ENCODE measurements around the gene DNAH12. TPM values are rescaled to one million over a fixed set of nuclear protein-coding genes. Genes with fewer than 3 reads are reported as not detected.

DNAH12 gene
- total and polyA plus RNA-seq, 10 of the 15 experiments (the other 5 are each of a cell fraction or from before 2014, with no cell fraction given) = under 0.01 to 0.35 (median 0.08) TPM

DNA sequence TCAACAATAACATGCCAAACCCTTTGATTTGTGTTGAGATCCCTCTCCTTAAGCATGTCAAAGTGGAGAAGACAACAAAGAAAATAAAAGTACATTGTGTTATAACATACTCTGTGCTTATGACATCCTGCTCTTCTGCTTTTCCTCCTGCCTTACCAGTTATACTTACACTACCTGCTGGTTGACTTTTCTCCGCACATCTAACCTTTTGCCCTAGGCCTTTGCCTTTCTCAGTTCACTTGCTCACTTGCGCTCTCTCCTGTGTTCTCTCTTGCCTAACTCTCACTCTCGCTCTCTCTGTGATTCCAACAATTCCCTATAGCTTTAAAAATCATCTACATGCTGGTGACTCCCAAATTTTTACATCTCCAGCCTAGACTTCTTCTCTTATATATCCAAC, 5.7 kb downstream of the DNAH12 start (continued):
- TF ChIP-seq, protein P1, sequence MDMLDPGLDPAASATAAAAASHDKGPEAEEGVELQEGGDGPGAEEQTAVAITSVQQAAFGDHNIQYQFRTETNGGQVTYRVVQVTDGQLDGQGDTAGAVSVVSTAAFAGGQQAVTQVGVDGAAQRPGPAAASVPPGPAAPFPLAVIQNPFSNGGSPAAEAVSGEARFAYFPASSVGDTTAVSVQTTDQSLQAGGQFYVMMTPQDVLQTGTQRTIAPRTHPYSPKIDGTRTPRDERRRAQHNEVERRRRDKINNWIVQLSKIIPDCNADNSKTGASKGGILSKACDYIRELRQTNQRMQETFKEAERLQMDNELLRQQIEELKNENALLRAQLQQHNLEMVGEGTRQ (IDR thresholded peaks at IDR 0.05; ENCODE audit: borderline replicate concordance, low read depth, low read length) = no peak
- no peak for TF ChIP-seq RAD21 (IDR thresholded peaks at IDR 0.05; ENCODE audit: insufficient read depth, low read depth, low read length)

DNA sequence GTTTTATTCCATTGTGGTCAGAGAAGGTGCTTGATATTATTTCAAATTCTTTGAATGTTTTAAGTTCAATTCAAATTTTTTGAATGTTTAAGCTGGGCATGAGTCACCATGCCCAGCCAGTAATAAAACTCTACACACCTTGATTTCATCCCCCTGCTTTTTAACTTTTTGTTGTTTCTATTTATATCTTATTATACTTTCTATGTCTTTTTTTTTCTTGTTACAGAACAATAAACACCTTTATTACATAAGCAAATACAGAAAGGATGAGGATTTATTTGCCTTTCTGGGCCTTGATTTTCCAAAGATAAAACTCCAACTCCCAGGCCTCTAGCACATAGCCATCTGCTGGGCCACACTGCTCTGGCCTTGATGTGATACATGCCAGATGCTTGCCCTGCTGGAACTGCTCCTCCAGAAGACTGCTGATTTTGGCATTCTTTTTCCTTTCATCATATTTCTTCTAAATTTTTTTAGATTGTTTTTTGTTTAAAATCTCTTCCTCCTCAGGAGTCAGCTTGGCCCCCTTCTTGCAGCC, 14.0 kb downstream of the DNAH12 start:
- in situ Hi-C loops (cut with MboI) (no loop called here), intact Hi-C loops (cut with micrococcal nuclease; ENCODE audit: unreplicated experiment) (no loop called here)
- Histone ChIP-seq H3K36me3 (ENCODE audit: control insufficient read depth in 2 of 2, insufficient read depth in 2 of 2, low read length in 1 of 2) (no peaks in the 10 kb centered on the region), H3K79me2 (ENCODE audit: control insufficient read depth, insufficient read depth, low read length) (no peaks in the 10 kb centered on the region), H3K4me1 (ENCODE audit: control insufficient read depth, insufficient read depth, low read length) (no peaks in the 10 kb centered on the region), H3K27me3 (replicated peaks in 1 of 2; ENCODE audit: control insufficient read depth in 2 of 2, insufficient read depth in 2 of 2, low read length in 1 of 2) (no peaks in the 10 kb centered on the region), H3K9ac (ENCODE audit: control insufficient read depth, insufficient read depth, low read length) (no peak overlapping the region), H3K27ac (ENCODE audit: control insufficient read depth, insufficient read depth) (no peak overlapping the region), H2AFZ (ENCODE audit: control insufficient read depth, low read depth, low read length) (no peak overlapping the region), H3K9me3 (replicated peaks; ENCODE audit: control insufficient read depth, insufficient read depth, low read length) (no peaks in the 10 kb centered on the region), H3K4me2 (ENCODE audit: control insufficient read depth, insufficient read depth) (no peak overlapping the region), H4K20me1 (ENCODE audit: control insufficient read depth, insufficient read depth) (no peaks in the 10 kb centered on the region), H3K4me3 (no peak overlapping the region)
- POLR2A ChIA-PET = no interaction called here
- CTCF ChIA-PET = interaction anchor here (1.1 kb wide), 1 partner anchor 132 kb away, joined by 3 read pairs; no protein-coding TSS in a partner anchor
- SMC1A ChIA-PET (ENCODE audit: uncharacterized antibody, unreplicated experiment) = interaction anchor here (0.7 to 1.3 kb wide), 2 partner anchors 12 to 1209 kb away, joined by 3 to 4 read pairs; no protein-coding TSS in a partner anchor
- DNase-seq (ENCODE audit: low read depth, low spot score) (no peak), FAIRE-seq (no peak), ATAC-seq (no peak)
- no TSS peak for BruUV-seq (replicated peaks)
- RAD21 ChIA-PET (ENCODE audit: unreplicated experiment) = no interaction called here
- TF ChIP-seq ZBTB11 (CRISPR knock-in tag; IDR thresholded peaks at IDR 0.05) (no peak), CHD1 (IDR thresholded peaks at IDR 0.05; ENCODE audit: low read depth, low read length) (no peak), MYC (IDR thresholded peaks at IDR 0.05; ENCODE audit: insufficient read depth, insufficient read length, insufficient replicate concordance, low read length, severe bottlenecking) (no peak), SREBF2 (IDR thresholded peaks at IDR 0.05; ENCODE audit: low read length) (no peak), HDAC6 (IDR thresholded peaks at IDR 0.05; ENCODE audit: unreplicated experiment) (no peak), BACH1 (IDR thresholded peaks at IDR 0.05; ENCODE audit: borderline replicate concordance) (no peak), SUPT20H (IDR thresholded peaks at IDR 0.05; ENCODE audit: borderline replicate concordance, control insufficient read depth, low read depth, low read length) (no peak)
- TF ChIP-seq, protein P2, sequence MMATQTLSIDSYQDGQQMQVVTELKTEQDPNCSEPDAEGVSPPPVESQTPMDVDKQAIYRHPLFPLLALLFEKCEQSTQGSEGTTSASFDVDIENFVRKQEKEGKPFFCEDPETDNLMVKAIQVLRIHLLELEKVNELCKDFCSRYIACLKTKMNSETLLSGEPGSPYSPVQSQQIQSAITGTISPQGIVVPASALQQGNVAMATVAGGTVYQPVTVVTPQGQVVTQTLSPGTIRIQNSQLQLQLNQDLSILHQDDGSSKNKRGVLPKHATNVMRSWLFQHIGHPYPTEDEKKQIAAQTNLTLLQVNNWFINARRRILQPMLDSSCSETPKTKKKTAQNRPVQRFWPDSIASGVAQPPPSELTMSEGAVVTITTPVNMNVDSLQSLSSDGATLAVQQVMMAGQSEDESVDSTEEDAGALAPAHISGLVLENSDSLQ (IDR thresholded peaks at IDR 0.05) = no peak
- TF ChIP-seq, protein P3, sequence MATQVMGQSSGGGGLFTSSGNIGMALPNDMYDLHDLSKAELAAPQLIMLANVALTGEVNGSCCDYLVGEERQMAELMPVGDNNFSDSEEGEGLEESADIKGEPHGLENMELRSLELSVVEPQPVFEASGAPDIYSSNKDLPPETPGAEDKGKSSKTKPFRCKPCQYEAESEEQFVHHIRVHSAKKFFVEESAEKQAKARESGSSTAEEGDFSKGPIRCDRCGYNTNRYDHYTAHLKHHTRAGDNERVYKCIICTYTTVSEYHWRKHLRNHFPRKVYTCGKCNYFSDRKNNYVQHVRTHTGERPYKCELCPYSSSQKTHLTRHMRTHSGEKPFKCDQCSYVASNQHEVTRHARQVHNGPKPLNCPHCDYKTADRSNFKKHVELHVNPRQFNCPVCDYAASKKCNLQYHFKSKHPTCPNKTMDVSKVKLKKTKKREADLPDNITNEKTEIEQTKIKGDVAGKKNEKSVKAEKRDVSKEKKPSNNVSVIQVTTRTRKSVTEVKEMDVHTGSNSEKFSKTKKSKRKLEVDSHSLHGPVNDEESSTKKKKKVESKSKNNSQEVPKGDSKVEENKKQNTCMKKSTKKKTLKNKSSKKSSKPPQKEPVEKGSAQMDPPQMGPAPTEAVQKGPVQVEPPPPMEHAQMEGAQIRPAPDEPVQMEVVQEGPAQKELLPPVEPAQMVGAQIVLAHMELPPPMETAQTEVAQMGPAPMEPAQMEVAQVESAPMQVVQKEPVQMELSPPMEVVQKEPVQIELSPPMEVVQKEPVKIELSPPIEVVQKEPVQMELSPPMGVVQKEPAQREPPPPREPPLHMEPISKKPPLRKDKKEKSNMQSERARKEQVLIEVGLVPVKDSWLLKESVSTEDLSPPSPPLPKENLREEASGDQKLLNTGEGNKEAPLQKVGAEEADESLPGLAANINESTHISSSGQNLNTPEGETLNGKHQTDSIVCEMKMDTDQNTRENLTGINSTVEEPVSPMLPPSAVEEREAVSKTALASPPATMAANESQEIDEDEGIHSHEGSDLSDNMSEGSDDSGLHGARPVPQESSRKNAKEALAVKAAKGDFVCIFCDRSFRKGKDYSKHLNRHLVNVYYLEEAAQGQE (IDR thresholded peaks at IDR 0.05; ENCODE audit: low read depth, low read length) = no peak
